PC-3 (cell line): Measurements from ENCODE around the gene TEAD1.

Source experiments
- CTCF ChIP-seq: fragments of 300-600 bp; sonication (generic); conservative IDR thresholded peaks from 2 replicates; pipeline ENCODE4 v1.5.1; 2017; ENCODE audit warnings: antibody characterized with exemption, low read depth, mild to moderate bottlenecking, low read length
- EZH2 ChIP-seq: fragments of 300-600 bp; sonication (generic); IDR thresholded peaks from one replicate; pipeline ENCODE4 v1.6.1; 2017; ENCODE audit warnings: antibody characterized with exemption, mild to moderate bottlenecking, low read length; ENCODE audit not compliant: unreplicated experiment
- EZH2phosphoT487 ChIP-seq: fragments of 300-600 bp; sonication (generic); IDR thresholded peaks from 2 replicates; pipeline ENCODE4 v1.6.1; 2018; ENCODE audit warnings: mild to moderate bottlenecking, antibody characterized with exemption, low read length, borderline replicate concordance

GRCh38 chr11:12986194-12986898, 312.1 kb downstream of the TEAD1 start:
- TF ChIP-seq CTCF (no peak), EZH2 (no peak), EZH2phosphoT487 (no peak)
